SK-MEL-5 (cell line): Measurements from ENCODE around the gene TMEM125. TPM values are rescaled to one million over a fixed set of nuclear protein-coding genes. Genes with fewer than 3 reads are reported as not detected.

Source experiments
- DNase-seq: peaks from one replicate; pipeline ENCODE4 v3.0.0-alpha.2; 2016; ENCODE audit warnings: low read depth, low spot score
- in situ Hi-C: cut with HindIII; loops from 2 replicates; pipeline ENCODE4 v1.10.0; 2016; ENCODE audit warnings: low sequenced_read_pairs, high pct_unique_total_duplicates, low pct_unique_long_range_greater_than_20kb
- total RNA-seq: library from RNA; depleted of rRNA; stranded (reverse); fragments of >200 nt; shearing (Covaris generic); gene quantifications from 2 replicates; pipeline ENCODE4 v1.2.3, GENCODE V29; 2014

TMEM125 gene
- total RNA-seq, 1 experiment from 2014 or later = not detected

- in situ Hi-C loops = no loop called here
These were observed 775 bp downstream of the TMEM125 start for GRCh38 chr1:43270421-43271095.

GRCh38 chr1:43271186-43272118 is 1.7 kb downstream of the TMEM125 start:
- in situ Hi-C loops = no loop called here
- no peak for DNase-seq

More at GRCh38 chr1:43270421-43271095, 775 bp downstream of the TMEM125 start:
- no peak for DNase-seq

- no peak for DNase-seq
- in situ Hi-C loops = no loop called here
These were observed 2.4 kb downstream of the TMEM125 start for GRCh38 chr1:43272161-43272560.

- DNase-seq = no peak
These were observed 3.1 kb downstream of the TMEM125 start for GRCh38 chr1:43272576-43273571.

GRCh38 chr1:43273708-43274107 is 3.9 kb downstream of the TMEM125 start:
- in situ Hi-C loops = no loop called here
- DNase-seq = no peak

More at GRCh38 chr1:43272576-43273571, 3.1 kb downstream of the TMEM125 start:
- in situ Hi-C loops = no loop called here

GRCh38 chr1:43274125-43274803 is 4.5 kb downstream of the TMEM125 start:
- no peak for DNase-seq
- in situ Hi-C loops = no loop called here

GRCh38 chr1:43274804-43275180 is 5.0 kb downstream of the TMEM125 start:
- DNase-seq = no peak
- in situ Hi-C loops = no loop called here

- in situ Hi-C loops = no loop called here
- DNase-seq = no peak
These were observed 6.2 kb downstream of the TMEM125 start for GRCh38 chr1:43275826-43276620.

- in situ Hi-C loops = no loop called here
- DNase-seq = no peak
These were observed 6.9 kb downstream of the TMEM125 start for GRCh38 chr1:43276673-43277072.

GRCh38 chr1:43277116-43277876 is 7.5 kb downstream of the TMEM125 start:
- DNase-seq = no peak
- in situ Hi-C loops = no loop called here

- DNase-seq = no peak
- in situ Hi-C loops = no loop called here
These were observed 9.4 kb downstream of the TMEM125 start for GRCh38 chr1:43279161-43279560.

- DNase-seq = no peak
- in situ Hi-C loops = no loop called here
These were observed 9.9 kb downstream of the TMEM125 start for GRCh38 chr1:43279666-43280065.

- in situ Hi-C loops = no loop called here
- DNase-seq = no peak
These were observed 10.9 kb downstream of the TMEM125 start for GRCh38 chr1:43280692-43281091.

GRCh38 chr1:43282220-43283195 is 12.7 kb downstream of the TMEM125 start:
- DNase-seq = no peak
- in situ Hi-C loops = no loop called here

GRCh38 chr1:43284065-43284464 is 14.3 kb downstream of the TMEM125 start:
- in situ Hi-C loops = no loop called here
- no peak for DNase-seq
